Stimulated activated CD8-positive, alpha-beta memory T cell treated with anti-CD3 and anti-CD28 coated beads, Interleukin-4, amount 100 ng/mL, for 1 hour (primary cell): ENCODE results near the gene NDUFAF8.

Experiments
- DNase-seq, 2 donors: peaks; one replicate each; pipeline ENCODE4 v3.0.0-alpha.2; 2020; ENCODE audit warnings: low read depth in 2 of 2, low spot score in 1 of 2

The NDUFAF8 gene

GRCh38 chr17:81238490-81238814 lies 666 bp upstream of the NDUFAF8 start:
- DNase-seq = no peak

GRCh38 chr17:81239714-81240555 lies 817 bp downstream of the NDUFAF8 start:
- no peak for DNase-seq

- DNase-seq = no peak
These were observed 1.6 kb downstream of the NDUFAF8 start for GRCh38 chr17:81240761-81241160.

- no peak for DNase-seq
These were observed 2.1 kb downstream of the NDUFAF8 start for GRCh38 chr17:81241203-81241602.

GRCh38 chr17:81241648-81242420 lies 2.7 kb downstream of the NDUFAF8 start:
- peak in 1 of 2 donors; percentile 39 for DNase-seq

GRCh38 chr17:81242421-81243332 lies 3.6 kb downstream of the NDUFAF8 start:
- no peak for DNase-seq

GRCh38 chr17:81243333-81243664 lies 4.2 kb downstream of the NDUFAF8 start:
- no peak for DNase-seq

- DNase-seq = no peak
These were observed 5.4 kb downstream of the NDUFAF8 start for GRCh38 chr17:81244358-81245023.

GRCh38 chr17:81245024-81245664 lies 6.0 kb downstream of the NDUFAF8 start:
- DNase-seq = no peak

- DNase-seq = no peak
These were observed 6.7 kb downstream of the NDUFAF8 start for GRCh38 chr17:81245665-81246342.

GRCh38 chr17:81246343-81246670 lies 7.2 kb downstream of the NDUFAF8 start:
- DNase-seq = no peak

- no peak for DNase-seq
These were observed 7.7 kb downstream of the NDUFAF8 start for GRCh38 chr17:81246679-81247338.

GRCh38 chr17:81247339-81247990 lies 8.3 kb downstream of the NDUFAF8 start:
- no peak for DNase-seq

- DNase-seq = no peak
These were observed 9.5 kb downstream of the NDUFAF8 start for GRCh38 chr17:81248649-81249048.

- no peak for DNase-seq
These were observed 10.3 kb downstream of the NDUFAF8 start for GRCh38 chr17:81249223-81250040.

GRCh38 chr17:81250286-81251093 lies 11.4 kb downstream of the NDUFAF8 start:
- DNase-seq = no peak

GRCh38 chr17:81251094-81251708 lies 12.1 kb downstream of the NDUFAF8 start:
- DNase-seq = no peak
